Vagina (tissue), 2 donors: ENCODE measurements around the gene FLOT1. TPM values are rescaled to one million over a fixed set of nuclear protein-coding genes. Genes with fewer than 3 reads are reported as not detected.

ENCODE experiments used
- DNase-seq, 2 donors: peaks; one replicate each; pipeline ENCODE4 v3.0.0-alpha.2; 2017; ENCODE audit errors: extremely low spot score in 2 of 2
- H3K27ac ChIP-seq: fragments of 200-600 bp; sonication (generic); one replicate; pipeline ENCODE4 v1.5.1; 2019
- H3K27me3 ChIP-seq: fragments of 200-600 bp; sonication (generic); one replicate; pipeline ENCODE4 v1.5.1; 2019
- H3K36me3 ChIP-seq, 2 donors: fragments of 200-600 bp; sonication (generic); one replicate each; pipeline ENCODE4 v1.5.1; 2017 to 2019
- H3K4me1 ChIP-seq: fragments of 200-600 bp; sonication (generic); one replicate; pipeline ENCODE4 v1.5.1; 2019
- H3K4me3 ChIP-seq, 2 donors: fragments of 200-600 bp; sonication (generic); 1 replicate in 1 of 2; 2 replicates in 1 of 2; pipeline ENCODE4 v1.5.1; 2016 to 2019
- H3K9me3 ChIP-seq: fragments of 200-600 bp; sonication (generic); one replicate; pipeline ENCODE4 v1.5.1; 2019
- POLR2A ChIP-seq, 2 donors: fragments of 450-650 bp; IDR thresholded peaks; one replicate each; pipeline ENCODE4 v1.6.1; 2017; ENCODE audit warnings: antibody characterized with exemption in 2 of 2, mild to moderate bottlenecking in 2 of 2, moderate library complexity in 2 of 2
- POLR2AphosphoS5 ChIP-seq, 2 donors: sonication (generic); formaldehyde crosslinking; IDR thresholded peaks; one replicate each; pipeline ENCODE4 v1.9.0; 2017; ENCODE audit warnings: antibody characterized with exemption in 2 of 2, mild to moderate bottlenecking in 2 of 2, low read depth in 1 of 2; ENCODE audit not compliant: insufficient read depth in 1 of 2
- intact Hi-C: fragments of 100-400 bp; cut with DNase I; formaldehyde crosslinking; loops from one replicate; pipeline ENCODE4 v1.15.1; 2023
- total RNA-seq: library from RNA; depleted of rRNA; stranded (reverse); fragments of >200 nt; gene quantifications from one replicate; pipeline ENCODE4 v1.2.3, GENCODE V29; 2016
- TF ChIP-seq, protein P1 (sequence below), 3 experiments: fragments of 450-650 bp in 2 of 3; fragments of 200-600 bp in 1 of 3; sonication (generic) in 1 of 3; IDR thresholded peaks; one replicate each; pipeline ENCODE4 v1.5.1; 2017 to 2019; ENCODE audit warnings: antibody characterized with exemption in 3 of 3, mild to moderate bottlenecking in 2 of 3, moderate library complexity in 2 of 3

Gene FLOT1
- total RNA-seq, 1 donor from 2014 or later: 165 TPM

GRCh38 chr6:30705620-30706019 is 36.9 kb downstream of the FLOT1 start:
- intact Hi-C loops: no loop called here

DNA sequence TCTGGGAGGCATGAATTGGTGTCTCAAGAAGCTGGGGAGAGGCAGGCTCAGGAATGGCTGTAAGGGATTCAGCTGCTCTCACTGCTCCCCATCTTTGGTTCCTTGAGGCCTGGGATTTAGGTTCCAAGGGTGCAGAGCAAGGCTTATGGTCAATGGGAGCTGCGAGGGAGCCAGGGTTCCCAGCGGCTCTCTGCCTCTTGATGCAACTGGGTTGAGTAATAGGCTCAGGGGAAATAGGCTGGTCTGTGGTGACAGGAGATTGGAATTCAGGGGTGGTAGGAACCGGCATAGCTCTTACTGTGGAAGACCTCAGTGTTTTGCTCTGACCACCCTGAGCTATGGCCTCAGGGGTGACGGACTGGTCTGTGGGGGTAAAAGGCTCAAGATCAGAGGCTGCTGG is 38.7 kb downstream of the FLOT1 start:
- TF ChIP-seq POLR2AphosphoS5 (IDR thresholded peaks at IDR 0.05; ENCODE audit: insufficient read depth in 1 of 2, low read depth in 1 of 2) (no peak), POLR2A (IDR thresholded peaks at IDR 0.05) (no peak)
- TF ChIP-seq, protein P1, sequence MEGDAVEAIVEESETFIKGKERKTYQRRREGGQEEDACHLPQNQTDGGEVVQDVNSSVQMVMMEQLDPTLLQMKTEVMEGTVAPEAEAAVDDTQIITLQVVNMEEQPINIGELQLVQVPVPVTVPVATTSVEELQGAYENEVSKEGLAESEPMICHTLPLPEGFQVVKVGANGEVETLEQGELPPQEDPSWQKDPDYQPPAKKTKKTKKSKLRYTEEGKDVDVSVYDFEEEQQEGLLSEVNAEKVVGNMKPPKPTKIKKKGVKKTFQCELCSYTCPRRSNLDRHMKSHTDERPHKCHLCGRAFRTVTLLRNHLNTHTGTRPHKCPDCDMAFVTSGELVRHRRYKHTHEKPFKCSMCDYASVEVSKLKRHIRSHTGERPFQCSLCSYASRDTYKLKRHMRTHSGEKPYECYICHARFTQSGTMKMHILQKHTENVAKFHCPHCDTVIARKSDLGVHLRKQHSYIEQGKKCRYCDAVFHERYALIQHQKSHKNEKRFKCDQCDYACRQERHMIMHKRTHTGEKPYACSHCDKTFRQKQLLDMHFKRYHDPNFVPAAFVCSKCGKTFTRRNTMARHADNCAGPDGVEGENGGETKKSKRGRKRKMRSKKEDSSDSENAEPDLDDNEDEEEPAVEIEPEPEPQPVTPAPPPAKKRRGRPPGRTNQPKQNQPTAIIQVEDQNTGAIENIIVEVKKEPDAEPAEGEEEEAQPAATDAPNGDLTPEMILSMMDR (IDR thresholded peaks at IDR 0.05): no peak
- Histone ChIP-seq H3K4me3 (no peak overlapping the region), H3K4me1 (no peaks in the 10 kb centered on the region), H3K9me3 (no peaks in the 10 kb centered on the region), H3K27me3 (no peaks in the 10 kb centered on the region), H3K36me3 (peaks cover 0 to 25% of the 10 kb centered on the region in 2 donors), H3K27ac (no peak overlapping the region)
- intact Hi-C loops: no loop called here
- DNase-seq: no peak

More at GRCh38 chr6:30705620-30706019, 36.9 kb downstream of the FLOT1 start:
- no peak overlapping the region for H3K4me3 ChIP-seq
- H3K27ac ChIP-seq: no peak overlapping the region
- no peak for DNase-seq
- no peaks in the 10 kb centered on the region for H3K4me1 ChIP-seq
- TF ChIP-seq POLR2AphosphoS5 (IDR thresholded peaks at IDR 0.05; ENCODE audit: insufficient read depth in 1 of 2, low read depth in 1 of 2): no peak
- peaks cover 0 to 32% of the 10 kb centered on the region in 2 donors for H3K36me3 ChIP-seq
- H3K27me3 ChIP-seq: no peaks in the 10 kb centered on the region
- no peaks in the 10 kb centered on the region for H3K9me3 ChIP-seq

GRCh38 chr6:30703011-30703410 is 39.5 kb downstream of the FLOT1 start:
- no peak for DNase-seq
- H3K4me3 ChIP-seq: no peak overlapping the region
- H3K36me3 ChIP-seq: peaks cover 0 to 23% of the 10 kb centered on the region in 2 donors
- no peaks in the 10 kb centered on the region for H3K27me3 ChIP-seq
- intact Hi-C loops: no loop called here
- H3K9me3 ChIP-seq: no peaks in the 10 kb centered on the region
- no peak for TF ChIP-seq POLR2AphosphoS5 (IDR thresholded peaks at IDR 0.05; ENCODE audit: insufficient read depth in 1 of 2, low read depth in 1 of 2)
- TF ChIP-seq, protein P1 (IDR thresholded peaks at IDR 0.05): no peak
- no peak for TF ChIP-seq POLR2A (IDR thresholded peaks at IDR 0.05)
- H3K27ac ChIP-seq: no peak overlapping the region
- no peaks in the 10 kb centered on the region for H3K4me1 ChIP-seq

- Histone ChIP-seq H3K4me3 (no peak overlapping the region), H3K36me3 (peaks cover 0 to 7% of the 10 kb centered on the region in 2 donors), H3K9me3 (no peaks in the 10 kb centered on the region), H3K4me1 (no peaks in the 10 kb centered on the region), H3K27ac (no peak overlapping the region), H3K27me3 (no peaks in the 10 kb centered on the region)
- no peak for DNase-seq
- TF ChIP-seq POLR2AphosphoS5 (IDR thresholded peaks at IDR 0.05; ENCODE audit: insufficient read depth in 1 of 2, low read depth in 1 of 2): no peak
- TF ChIP-seq, protein P1 (IDR thresholded peaks at IDR 0.05): no peak
- no peak for TF ChIP-seq POLR2A (IDR thresholded peaks at IDR 0.05)
- intact Hi-C loops: no loop called here
These were observed 42.1 kb downstream of the FLOT1 start for GRCh38 chr6:30700340-30700739.

DNA sequence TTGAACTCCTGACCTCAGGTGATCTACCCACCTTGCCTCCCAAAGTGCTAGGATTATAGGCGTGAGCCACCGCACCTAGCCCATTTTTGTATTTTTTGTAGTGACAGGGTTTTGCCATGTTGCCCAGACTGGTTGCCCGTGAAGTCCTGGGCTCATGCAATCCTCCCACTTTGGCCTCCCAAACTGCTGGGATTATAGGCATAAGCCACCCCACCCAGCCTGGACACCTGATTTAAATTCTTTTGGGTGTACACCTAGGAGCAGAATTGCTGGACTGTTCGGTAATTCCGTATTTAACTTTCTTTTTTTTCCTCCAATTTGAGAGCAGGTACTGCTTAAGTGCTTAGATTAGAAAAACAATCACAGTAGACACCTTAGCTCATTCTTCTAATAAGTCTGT is 46.1 kb downstream of the FLOT1 start:
- Histone ChIP-seq H3K27ac (no peak overlapping the region), H3K4me3 (no peak overlapping the region), H3K9me3 (no peaks in the 10 kb centered on the region), H3K27me3 (no peaks in the 10 kb centered on the region), H3K36me3 (no peaks in the 10 kb centered on the region), H3K4me1 (no peaks in the 10 kb centered on the region)
- TF ChIP-seq POLR2AphosphoS5 (IDR thresholded peaks at IDR 0.05; ENCODE audit: insufficient read depth in 1 of 2, low read depth in 1 of 2): no peak
- no peak for TF ChIP-seq POLR2A (IDR thresholded peaks at IDR 0.05)
- TF ChIP-seq, protein P1 (IDR thresholded peaks at IDR 0.05): no peak
- no peak for DNase-seq
- intact Hi-C loops: no loop called here
